Measurements from ENCODE around the gene NDUFA12.
A peak's percentile ranks its signal among the peaks of the same experiment; 100 is the strongest.

Gene NDUFA12

GRCh38 chr12:95003213-95003920 is at the start of gene NDUFA12:
TSS of gene NDUFA12 (minus strand) at chr12:95003697. CDS start at chr12:95003680, 17 bp downstream.
- peak within 1 kb of the TSS; percentile 82 to 86 for H3K27ac ChIP-seq
- no peak for TF ChIP-seq CTCF (IDR thresholded peaks at IDR 0.05)

GRCh38 chr12:95051241-95051640 is 47.7 kb upstream of the NDUFA12 start:
- no peak for TF ChIP-seq CTCF (IDR thresholded peaks at IDR 0.05)
- no peak overlapping the region for H3K27ac ChIP-seq
- DNase-seq (ENCODE audit: low spot score), result no peak
- H3K4me3 ChIP-seq, result no peak overlapping the region

More at GRCh38 chr12:95003213-95003920, at the start of gene NDUFA12:
- peak; percentile 95 for DNase-seq (ENCODE audit: low spot score)
- H3K4me3 ChIP-seq, result peak within 1 kb of the TSS; percentile 76

GRCh38 chr12:95037906-95038305 is 34.4 kb upstream of the NDUFA12 start:
- no peak overlapping the region for H3K4me3 ChIP-seq
- no peak for TF ChIP-seq CTCF (IDR thresholded peaks at IDR 0.05)

GRCh38 chr12:95034750-95035149 is 31.3 kb upstream of the NDUFA12 start:
- H3K4me3 ChIP-seq, result no peak overlapping the region
- H3K27ac ChIP-seq, result no peak overlapping the region
- DNase-seq (ENCODE audit: low spot score), result no peak
- TF ChIP-seq CTCF (IDR thresholded peaks at IDR 0.05), result no peak

More at GRCh38 chr12:95037906-95038305, 34.4 kb upstream of the NDUFA12 start:
- H3K27ac ChIP-seq, result no peak overlapping the region
- DNase-seq (ENCODE audit: low spot score), result no peak

- TF ChIP-seq CTCF (IDR thresholded peaks at IDR 0.05), result no peak
- DNase-seq (ENCODE audit: low spot score), result no peak
- Histone ChIP-seq H3K4me3 (no peak overlapping the region), H3K27ac (no peak overlapping the region)
These were observed 19.0 kb upstream of the NDUFA12 start for GRCh38 chr12:95022477-95022876.

GRCh38 chr12:95017482-95017881 is 14.0 kb upstream of the NDUFA12 start:
- no peak for TF ChIP-seq CTCF (IDR thresholded peaks at IDR 0.05)
- no peak for DNase-seq (ENCODE audit: low spot score)
- H3K4me3 ChIP-seq, result no peak overlapping the region
- no peak overlapping the region for H3K27ac ChIP-seq

- no peak overlapping the region for H3K27ac ChIP-seq
- DNase-seq (ENCODE audit: low spot score), result no peak
- no peak overlapping the region for H3K4me3 ChIP-seq
- no peak for TF ChIP-seq CTCF (IDR thresholded peaks at IDR 0.05)
These were observed 12.6 kb upstream of the NDUFA12 start for GRCh38 chr12:95016120-95016519.
